D721Med (cell line): Measurements from ENCODE around the gene C16orf92.

ENCODE experiments used
- DNase-seq: peaks from one replicate; pipeline ENCODE4 v3.0.0; 2011; ENCODE audit warnings: low spot score; ENCODE audit not compliant: insufficient read length
- FAIRE-seq: peaks from 2 replicates; lab custom pipeline; 2011; peaks lifted over from hg19 to GRCh38; lab: Jason Lieb, UNC
- TF ChIP-seq, protein P1 (sequence below): IDR thresholded peaks from 2 replicates; pipeline ENCODE4 v1.5.1; 2012; ENCODE audit warnings: mild to moderate bottlenecking, control low read depth; ENCODE audit not compliant: insufficient read depth; ENCODE audit errors: missing control alignments

The C16orf92 gene

DNA sequence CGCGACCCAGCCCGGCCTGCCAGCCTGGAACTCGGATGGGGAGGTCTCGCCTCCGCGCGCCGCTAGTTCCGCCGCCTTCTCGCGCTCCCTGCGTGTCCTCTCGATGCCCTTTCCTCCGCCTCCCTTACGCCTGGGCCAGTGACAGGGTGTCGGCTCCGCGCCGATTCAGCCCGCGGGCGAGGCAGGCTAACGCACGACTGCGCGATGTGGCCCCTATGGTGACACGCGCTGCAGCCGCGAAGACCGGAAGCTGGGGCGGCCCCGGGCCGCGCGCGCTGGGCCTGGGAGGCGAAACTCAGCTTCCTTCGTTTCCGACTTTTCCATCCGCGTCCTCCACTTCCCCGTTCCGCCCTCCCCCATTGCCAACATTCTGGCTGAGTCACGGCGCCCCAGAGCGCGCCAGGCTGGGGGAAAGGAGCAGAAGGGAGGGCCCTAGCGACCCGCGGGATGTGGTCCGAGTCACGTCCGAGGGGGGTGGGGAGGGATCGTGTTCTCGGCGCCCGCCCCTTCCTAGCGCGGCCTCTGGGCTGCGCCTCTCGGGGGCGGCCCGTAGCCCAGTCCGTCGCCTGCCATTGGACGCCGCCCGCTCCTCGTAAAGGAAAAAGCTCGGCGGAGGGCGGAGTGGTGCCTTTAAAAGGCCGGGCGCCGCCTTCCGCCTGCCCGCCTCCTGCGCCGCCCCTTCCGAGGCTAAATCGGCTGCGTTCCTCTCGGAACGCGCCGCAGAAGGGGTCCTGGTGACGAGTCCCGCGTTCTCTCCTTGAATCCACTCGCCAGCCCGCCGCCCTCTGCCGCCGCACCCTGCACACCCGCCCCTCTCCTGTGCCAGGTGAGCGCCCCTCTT, 42.3 kb downstream of the C16orf92 start, which contains the start of gene ALDOA:
ALDOA (plus strand) TSS at position 659 of the 841 bp plus-strand sequence. CDS start 1,138 bp downstream, outside the sequence.
- TF ChIP-seq, protein P1, sequence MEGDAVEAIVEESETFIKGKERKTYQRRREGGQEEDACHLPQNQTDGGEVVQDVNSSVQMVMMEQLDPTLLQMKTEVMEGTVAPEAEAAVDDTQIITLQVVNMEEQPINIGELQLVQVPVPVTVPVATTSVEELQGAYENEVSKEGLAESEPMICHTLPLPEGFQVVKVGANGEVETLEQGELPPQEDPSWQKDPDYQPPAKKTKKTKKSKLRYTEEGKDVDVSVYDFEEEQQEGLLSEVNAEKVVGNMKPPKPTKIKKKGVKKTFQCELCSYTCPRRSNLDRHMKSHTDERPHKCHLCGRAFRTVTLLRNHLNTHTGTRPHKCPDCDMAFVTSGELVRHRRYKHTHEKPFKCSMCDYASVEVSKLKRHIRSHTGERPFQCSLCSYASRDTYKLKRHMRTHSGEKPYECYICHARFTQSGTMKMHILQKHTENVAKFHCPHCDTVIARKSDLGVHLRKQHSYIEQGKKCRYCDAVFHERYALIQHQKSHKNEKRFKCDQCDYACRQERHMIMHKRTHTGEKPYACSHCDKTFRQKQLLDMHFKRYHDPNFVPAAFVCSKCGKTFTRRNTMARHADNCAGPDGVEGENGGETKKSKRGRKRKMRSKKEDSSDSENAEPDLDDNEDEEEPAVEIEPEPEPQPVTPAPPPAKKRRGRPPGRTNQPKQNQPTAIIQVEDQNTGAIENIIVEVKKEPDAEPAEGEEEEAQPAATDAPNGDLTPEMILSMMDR: no peak
- no peak for FAIRE-seq
- peak; percentile 90 for DNase-seq

DNA sequence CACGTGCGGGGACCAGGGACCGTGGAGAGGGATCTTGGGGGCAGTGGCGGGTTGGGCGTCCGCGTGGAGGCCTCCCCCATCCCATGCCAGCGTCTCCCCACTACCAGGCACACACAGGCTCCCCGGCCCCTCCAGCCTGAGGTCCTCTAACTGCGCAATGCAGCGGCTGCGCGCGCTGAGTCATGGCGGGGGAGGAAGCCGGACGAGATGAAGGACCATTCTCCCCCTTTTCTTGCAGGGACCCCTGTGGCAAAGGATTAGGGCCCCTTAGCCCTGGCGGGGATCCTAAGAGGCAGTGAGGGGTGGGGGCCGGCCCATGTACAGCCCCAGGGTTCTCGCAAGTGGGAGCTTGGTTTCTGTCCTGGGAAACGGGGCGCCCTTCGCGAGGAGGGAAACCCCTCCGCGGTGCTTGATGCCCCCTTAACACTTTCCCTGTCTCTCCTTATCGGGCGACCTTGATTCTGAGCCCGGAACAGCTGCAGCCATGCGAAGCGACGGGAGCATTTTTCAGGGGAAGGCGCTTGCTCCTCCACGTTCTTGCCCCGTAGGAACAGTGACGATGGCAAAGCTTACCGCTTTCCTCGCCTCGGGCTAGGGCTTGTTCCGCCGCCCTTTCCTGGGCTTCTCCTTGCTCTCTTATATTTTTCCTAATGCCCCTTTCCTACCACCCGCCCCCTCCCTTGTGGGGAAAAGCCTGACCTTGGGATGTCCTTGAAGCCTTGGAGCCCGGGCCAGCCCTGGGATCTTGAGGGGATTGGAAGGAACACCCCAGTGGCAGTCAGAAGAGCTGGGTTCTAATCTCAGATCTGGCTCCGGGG, 43.2 kb downstream of the C16orf92 start:
- FAIRE-seq: no peak
- TF ChIP-seq, protein P1: no peak

DNA sequence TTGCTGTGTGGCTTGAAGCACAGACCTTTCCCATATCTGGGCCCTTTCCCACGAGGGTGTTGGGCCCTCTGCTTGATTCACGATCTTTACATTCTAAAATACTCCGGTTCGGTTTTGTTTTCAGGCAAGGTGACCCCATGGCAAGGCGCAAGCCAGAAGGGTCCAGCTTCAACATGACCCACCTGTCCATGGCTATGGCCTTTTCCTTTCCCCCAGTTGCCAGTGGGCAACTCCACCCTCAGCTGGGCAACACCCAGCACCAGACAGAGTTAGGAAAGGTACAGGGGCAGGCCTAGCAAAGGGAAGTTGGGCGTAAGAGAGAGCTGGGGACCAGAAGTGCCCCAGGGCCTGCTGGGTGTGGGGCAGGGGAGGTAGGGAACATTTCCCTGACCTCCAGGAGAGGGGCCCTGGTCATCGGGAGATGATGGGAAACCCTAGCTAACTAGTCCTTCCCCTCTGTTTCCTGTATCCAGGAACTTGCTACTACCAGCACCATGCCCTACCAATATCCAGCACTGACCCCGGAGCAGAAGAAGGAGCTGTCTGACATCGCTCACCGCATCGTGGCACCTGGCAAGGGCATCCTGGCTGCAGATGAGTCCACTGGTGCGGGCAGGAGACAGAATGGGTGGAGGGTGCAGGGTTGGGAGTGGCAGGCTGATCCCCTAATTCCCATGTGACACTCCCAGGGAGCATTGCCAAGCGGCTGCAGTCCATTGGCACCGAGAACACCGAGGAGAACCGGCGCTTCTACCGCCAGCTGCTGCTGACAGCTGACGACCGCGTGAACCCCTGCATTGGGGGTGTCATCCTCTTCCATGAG, 44.0 kb downstream of the C16orf92 start:
- TF ChIP-seq, protein P1: no peak
- no peak for FAIRE-seq
- no peak for DNase-seq

More for the DNA sequence above, 43.2 kb downstream of the C16orf92 start:
- no peak for DNase-seq

DNA sequence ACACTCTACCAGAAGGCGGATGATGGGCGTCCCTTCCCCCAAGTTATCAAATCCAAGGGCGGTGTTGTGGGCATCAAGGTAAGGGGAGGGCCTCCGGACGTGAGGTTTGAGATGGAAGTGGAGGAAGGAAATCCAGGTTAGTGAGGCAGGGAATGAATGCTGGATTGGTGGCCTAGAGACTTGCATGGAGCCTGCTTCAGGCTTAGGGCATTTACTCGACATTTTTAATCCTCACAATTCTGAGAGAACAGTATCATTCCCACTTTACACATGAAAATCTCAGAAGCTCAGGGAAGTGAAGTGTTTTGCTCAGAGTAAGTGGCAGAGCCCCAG, 44.6 kb downstream of the C16orf92 start:
- no peak for DNase-seq
- no peak for FAIRE-seq
- TF ChIP-seq, protein P1: no peak

DNA sequence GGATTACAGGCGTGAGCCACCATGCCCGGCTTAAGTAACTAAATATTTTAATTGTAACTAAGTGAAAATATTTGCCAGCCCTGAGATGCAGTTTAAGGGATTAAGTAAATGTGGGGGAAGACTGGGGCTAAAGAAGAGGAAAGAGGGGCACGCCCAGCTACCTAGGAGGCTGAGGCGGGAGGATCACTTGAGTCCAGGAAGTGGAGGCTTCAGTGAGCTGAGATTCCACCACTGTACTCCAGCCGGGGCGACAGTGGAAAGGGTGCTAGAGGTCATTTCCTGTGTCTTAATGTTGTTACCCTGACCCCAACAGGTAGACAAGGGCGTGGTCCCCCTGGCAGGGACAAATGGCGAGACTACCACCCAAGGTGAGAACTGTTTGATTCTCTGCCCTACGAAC, 45.3 kb downstream of the C16orf92 start:
- no peak for FAIRE-seq

More for the DNA sequence above, 45.3 kb downstream of the C16orf92 start:
- TF ChIP-seq, protein P1: no peak
- no peak for DNase-seq
